H4 (cell line): ENCODE data around the gene NLRC3. TPM values are rescaled to one million over a fixed set of nuclear protein-coding genes. Genes with fewer than 3 reads are reported as not detected.
"Not testable (repeated sequence)": the region's sequence is repeated elsewhere in the genome, so short reads cannot be mapped to it uniquely, and the experiment has no call there.

Experiments used
- DNase-seq: peaks from one replicate; pipeline ENCODE4 v3.0.0-alpha.2; 2015; ENCODE audit warnings: low spot score
- total RNA-seq: library from RNA; depleted of rRNA; stranded (reverse); fragments of >200 nt; shearing (Covaris generic); gene quantifications from 2 replicates; pipeline ENCODE4 v1.2.3, GENCODE V29; 2014; rRNA removed

NLRC3 gene
- total RNA-seq, 1 experiment from 2014 or later: not detected

DNA sequence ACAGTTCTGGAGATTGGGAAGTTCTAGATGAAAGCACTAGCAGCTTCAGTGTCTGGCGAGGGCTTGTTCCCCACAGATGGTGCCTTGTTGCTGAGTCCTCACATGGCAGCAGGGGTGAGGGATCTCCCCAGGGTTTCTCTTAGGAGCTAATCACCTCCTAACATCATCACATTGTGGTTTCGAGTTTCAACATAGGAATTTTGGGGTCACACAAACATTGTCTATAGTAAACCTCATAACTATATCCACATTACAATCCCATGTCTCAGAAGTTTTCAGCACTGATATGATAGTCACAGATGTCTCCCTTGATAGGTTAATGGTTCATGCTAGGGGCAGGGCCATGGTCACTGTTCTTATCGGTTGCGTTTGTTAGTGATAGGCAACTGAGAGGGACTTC, 62.6 kb downstream of the NLRC3 start:
- DNase-seq: no peak

DNA sequence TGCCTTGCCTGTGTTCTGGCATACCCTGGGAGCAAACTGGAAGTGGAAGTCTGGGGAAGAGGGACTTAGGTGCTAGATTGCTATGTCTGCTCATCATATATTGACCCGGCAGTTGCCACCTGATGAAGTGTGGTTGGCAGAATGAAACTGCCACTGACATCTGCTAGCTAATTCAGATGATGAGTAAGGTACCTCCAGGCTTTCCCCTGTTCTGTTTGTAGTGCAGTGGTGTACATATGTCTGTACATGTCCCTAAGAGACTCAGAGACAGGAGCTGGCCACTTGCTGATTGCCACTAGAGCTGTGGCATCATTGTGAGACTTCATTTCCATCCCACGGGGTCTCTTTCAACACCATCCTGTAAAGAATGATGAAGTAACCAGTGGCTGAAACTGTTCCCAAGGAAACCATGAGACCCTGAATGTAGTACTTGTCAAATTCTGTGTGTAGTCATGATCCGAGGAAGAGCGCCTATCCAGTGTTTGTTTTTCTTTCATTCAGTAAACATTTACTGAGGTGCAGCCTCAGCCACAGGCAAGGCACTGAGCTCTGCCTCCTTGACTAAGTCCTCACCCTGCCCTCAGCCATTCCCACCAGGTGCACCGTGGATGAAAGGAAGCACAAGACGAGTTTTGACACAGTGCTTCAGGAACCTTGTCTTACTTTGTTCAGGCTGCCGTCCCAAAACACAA, 63.2 kb downstream of the NLRC3 start:
- DNase-seq: no peak

DNA sequence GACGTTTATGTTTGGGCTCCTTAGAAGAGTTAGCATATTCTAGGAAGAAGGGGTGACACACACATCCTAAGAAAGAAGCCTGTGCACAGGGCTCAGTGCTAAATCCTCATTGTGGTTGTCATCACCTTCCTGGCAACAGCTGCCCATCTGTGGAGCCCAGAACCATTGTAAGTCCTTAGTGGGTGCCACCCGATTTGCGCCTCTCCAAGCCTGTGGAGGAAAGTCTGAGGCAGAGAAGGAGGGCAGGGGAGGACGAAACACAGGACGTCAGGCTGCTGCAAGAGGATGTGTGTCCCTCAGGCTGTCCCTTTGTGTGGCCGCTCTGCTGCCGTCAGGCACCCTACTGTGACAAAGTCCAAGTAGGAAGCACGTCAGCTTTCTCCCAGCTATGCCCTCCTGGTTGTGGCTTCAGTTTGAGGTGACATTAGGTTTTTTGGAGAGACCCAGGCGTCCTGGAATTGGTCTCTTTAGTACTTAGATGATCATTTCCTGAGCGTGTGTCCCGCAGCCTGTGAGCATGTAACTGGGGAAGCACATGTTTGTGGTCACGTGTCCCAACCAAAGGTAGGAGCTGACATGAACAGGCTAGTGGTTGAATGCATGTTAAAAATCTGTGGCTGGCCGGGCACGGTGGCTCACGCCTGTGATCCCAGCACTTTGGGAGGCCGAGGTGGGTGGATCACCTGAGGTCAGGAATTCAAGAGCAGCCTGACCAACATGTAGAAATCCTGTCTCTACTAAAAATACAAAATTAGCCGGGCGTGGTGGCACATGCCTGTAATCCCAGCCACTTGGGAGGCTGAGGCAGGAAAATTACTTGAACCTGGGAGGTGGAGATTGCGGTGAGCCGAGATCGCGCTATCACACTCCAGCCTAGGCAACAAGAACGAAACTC, 65.7 kb downstream of the NLRC3 start:
- no peak for DNase-seq

DNA sequence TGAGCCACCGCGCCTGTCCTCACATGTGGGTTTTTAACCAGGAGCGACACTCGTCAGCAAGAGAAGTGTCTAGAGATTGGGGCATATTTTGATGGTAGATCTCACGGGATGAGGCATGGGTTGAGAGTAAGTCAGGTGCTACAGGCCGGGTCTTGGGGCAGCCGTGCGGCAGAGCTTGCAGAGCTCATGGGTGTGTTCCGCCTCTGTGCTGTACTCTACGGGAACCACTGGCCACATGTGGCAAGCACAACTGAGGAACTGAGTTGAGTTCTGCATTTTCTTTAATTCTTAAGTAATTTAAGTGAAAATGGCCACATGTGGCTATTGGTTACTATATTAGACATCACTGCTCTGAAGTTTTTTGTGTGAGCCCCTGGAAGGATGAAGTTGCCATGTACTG, 66.8 kb downstream of the NLRC3 start:
- no peak for DNase-seq

DNA sequence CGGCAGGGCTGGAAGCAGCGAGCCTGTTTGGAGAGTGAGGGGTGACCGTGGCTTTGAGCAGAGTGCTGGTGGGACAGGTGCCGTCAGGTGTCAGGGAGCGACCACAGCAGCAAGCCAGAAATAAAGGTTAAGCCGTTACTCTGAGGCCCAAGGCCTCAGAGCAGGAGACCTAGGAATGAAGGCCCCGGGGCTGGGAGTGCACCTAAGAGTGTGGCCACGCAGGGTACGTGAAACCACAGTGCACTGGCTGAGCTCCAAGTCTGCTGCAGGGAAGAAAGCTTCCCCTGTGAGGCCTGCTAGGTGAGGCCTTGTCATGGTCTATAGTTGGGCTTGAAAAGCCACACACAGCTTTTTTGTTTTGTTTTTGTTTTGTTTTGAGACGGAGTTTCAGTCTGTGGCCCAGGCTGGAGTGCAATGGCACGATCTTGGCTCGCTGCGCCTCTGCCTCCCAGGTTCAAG, 67.7 kb downstream of the NLRC3 start:
- peak; percentile 71 for DNase-seq

DNA sequence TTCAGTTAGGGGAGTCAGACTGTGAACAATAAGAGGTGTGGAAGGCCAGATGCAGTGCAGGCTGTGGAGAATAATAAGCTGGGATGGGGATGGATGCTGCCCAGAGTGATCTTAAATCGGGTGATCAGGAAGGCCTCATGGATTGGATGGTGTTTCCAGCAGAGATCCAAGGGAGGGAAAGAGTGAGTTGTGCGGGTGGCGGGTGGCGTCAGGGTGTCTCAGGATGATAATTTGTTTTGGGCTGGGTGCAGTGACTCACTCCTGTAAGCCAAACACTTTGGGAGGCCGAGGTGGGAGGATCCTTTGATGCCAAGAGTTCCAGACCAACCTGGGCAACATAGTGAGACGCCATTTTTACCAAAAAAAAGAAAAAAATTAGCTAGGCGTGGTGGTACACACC, 68.5 kb downstream of the NLRC3 start:
- DNase-seq: no peak

DNA sequence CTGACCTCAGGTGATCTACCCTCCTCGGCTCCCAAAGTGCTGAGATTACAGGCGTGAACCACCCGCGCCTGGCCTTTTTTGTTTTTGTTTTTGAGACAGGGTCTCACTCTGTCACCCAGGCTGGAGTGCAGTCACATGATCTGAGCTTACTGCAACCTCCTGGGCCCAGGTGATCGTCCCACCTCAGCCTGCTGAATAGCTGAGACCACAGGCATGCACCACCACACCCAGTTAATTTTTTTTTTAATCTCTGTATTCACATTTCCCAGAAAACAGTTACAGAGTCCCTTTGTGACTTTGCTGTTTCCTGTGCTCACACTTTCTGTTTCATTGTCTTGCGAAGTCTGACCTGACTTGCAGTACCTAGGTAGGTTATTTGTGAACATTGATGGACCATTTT, 73.7 kb downstream of the NLRC3 start:
- DNase-seq: no peak

DNA sequence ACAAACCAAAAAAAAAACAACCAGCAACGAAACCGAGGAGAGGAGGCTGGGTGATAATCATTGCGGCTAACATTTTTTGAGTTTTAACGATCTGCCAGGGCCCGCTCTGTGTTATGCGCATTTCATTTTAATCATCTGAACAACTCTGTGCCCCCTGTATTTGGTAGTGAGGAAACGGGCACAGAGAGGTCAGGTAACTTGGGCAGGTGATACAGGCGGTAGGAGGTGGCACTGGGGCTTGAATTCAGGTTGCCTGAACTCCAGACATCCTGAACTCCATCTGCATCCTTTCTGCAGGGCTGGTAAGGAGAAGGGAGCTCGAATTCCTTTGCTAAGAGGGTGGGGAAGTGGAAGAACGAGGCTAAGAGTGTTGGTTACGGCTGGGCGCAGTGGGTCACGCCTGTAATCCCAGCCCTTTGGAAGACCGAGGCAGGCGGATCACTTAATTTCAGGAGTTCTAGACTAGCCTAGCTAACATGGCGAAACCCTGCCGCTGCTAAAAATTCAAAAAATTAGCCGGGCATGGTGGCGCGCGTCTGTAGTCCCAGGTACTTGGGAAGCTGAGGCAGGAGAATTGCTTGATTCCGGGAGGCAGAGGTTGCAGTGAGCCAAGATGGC, 75.3 kb downstream of the NLRC3 start:
- DNase-seq: no peak

DNA sequence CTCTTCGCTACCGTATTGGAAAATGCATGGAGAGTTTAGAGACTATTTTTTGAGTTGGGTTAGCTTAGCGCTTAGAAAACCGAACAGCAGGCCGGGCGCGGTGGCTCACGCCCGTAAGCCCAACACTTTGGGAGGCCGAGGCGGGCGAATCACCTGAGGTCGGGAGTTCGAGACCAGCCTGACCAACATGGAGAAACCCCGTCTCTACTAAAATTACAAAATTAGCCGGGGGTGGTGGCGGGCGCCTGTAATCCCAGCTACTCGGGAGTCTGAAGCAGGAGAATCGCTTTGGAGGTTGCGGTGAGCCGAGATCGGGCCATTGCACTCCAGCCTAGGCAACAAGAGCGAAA, 75.8 kb downstream of the NLRC3 start:
- DNase-seq: not testable (repeated sequence)

DNA sequence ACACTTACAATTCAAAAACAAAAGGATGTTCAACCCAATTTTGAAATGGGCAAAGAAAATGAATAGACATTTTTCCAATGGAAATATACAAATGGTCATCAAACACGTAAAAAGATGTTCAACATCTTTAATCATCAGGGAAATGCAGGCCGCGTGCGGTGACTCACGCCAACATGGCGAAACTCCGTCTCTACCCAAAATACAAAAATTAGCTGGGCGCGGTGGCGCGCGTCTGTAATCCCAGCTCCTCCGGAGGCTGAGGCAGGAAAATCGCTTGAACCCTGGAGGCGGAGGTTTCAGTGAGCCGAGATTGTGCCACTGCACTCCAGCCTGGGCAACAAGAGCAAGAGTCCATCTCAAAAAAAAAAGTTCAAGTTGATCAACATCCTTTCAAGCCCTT, 78.2 kb downstream of the NLRC3 start:
- DNase-seq: no peak

DNA sequence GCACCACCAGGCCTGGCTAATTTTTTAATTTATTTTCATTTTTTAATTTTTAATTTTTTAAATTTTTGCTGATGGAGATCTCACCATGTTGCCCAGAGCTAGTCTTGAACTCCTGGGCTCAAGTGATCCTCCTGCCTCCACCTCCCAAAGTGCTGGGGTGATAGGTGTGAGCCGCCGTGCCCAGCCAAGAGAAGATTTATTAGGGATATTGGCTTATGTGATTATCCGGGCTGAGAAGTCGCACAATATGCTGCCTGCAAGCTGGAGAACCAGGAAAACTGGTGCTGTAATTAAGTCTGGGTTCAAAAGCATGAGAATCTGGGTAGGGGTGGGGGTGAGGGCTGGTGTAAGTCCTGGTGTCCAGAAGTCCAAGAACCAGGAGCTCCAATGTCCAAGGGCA, 79.4 kb downstream of the NLRC3 start:
- no peak for DNase-seq

DNA sequence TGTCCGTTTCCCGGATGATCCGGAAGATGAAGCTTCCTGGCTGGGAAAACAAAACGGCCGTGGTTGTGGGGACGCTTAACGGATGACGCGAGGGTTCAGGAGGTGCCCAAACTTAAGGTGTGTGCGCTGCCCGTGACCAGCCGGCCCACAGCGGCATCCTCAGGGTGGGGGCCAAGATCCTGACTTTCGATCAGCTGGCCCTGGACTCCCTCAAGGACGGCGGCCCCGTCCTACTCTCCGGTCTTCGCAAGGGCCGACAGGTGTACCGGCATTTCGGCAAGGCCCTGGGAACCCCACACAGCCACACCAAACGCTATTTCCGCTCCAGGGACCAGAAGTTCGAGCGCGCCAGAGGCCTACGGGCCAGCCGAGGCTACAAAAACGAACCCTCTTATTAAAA, 80.8 kb downstream of the NLRC3 start:
- DNase-seq: no peak

DNA sequence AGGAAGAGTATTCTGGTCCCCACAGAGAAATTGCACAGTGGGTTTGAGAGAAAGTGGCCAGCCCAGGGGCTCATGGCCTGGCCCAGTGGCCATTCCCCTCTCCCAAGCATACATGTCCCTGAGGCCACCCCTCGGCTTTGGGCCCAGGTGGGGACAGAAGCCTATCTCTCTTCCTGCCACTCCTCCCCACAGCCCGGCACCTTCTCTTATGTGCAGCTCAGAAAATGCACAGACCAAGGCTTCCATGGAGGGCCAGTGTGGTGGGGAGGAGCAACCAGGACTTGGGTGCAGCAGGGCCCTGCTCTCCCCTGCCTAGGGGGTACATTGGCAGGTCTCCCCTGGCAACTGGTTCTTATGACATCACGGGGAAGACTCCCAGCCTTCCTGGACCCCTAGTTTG, 82.0 kb downstream of the NLRC3 start, which contains the start of gene C16orf90:
Gene C16orf90 (minus strand): TSS at position 314 of the 400 bp plus-strand sequence. CDS start 68 bp downstream, at position 246.
- no peak for DNase-seq

DNA sequence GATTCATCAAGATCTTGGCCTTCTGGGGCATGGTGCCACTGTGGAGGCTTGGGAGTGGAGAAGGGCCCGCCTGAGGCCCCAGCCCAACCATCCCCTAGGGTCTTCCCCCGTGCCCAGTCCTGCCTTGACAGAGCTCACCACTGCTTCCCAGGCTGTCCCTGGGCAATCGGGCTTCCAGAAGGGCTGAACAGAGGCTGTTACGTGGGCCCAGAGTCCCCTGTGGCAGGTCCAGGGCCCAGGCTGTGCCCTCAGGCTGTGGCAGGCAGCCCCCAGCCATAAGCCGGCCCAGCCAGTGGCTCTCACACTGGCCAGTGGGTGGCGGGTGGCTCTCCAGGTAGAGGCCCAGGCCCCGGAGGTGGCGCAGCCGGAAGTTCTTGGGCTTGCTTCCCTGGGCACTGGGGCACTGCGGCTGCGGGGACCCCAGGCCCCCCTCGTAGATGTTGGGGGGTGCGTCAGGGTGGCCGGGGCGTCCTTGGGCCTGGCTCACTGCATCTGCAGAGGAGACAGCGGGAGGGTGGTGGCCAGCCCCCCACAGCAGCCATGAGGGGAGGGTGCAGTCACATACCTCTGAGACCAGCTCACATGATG, 82.7 kb downstream of the NLRC3 start:
- DNase-seq: no peak

DNA sequence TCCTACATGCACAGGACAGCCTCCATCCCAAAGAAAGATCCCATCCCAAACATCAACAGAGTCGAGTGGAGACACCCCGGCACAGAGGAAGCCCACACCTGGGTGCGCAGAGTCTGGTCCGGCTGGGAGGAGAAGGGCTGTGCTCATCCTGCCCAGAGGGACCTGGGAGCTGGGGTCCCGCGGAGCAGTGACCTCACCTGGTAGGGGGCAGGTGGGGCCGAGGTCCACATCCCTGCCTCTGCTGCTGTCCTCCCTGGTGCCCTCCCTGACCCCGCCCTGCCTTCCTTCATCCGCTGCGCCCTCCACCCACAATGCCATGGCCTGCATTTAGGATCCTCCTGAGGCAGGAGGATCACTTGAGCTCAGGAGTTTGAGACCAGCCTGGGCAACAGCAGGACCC, 84.8 kb downstream of the NLRC3 start:
- DNase-seq: no peak

DNA sequence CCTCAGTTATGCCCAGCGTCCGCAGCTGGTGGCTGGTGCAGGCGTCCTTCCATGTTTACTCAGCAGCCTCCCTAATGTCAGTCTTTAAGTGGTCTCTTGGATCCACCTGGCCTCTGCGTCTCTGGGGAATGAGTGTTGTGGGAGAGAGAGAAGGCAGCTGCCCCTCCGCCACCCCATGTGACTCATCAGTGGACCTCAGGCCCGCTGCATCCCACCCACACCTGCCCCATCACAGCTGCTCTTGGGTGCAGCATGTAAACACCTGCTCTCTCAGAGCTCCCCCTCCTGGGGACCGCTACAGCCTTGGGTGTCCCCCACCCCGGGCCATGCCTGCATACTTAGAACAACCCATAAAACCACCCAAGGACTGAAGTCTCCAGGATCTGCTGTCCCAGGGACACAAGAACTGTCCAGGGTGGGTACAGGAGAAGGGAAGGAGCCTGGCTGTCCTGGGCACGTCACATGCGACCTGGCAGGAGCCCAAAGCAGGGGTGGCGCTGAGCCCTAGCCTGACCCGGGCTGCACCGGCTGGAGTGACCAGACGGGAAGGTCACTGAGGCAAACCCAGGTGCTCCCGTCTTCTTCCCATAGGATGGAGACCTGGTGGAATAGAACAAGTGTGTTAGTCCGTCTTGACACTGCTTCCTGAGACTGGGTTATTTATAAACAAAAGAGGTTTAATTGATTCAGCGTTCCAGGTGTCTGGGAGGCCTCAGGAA, 86.1 kb downstream of the NLRC3 start:
- no peak for DNase-seq

Other genes starting within 250 kb of the NLRC3 start
- gene OR2C1, start 221.5 kb downstream of the NLRC3 start, total RNA-seq: not detected in 2 replicates
- gene ZSCAN32, start 176.4 kb downstream of the NLRC3 start, total RNA-seq: 14.6 and 17.6 TPM in 2 replicates
- gene ZNF174, start 176.2 kb downstream of the NLRC3 start, total RNA-seq: 9.7 and 11.2 TPM in 2 replicates
- 0.90 and 1.1 TPM in 2 replicates for gene ZNF597, start 133.9 kb downstream of the NLRC3 start, total RNA-seq
- 2.7 and 8.7 TPM in 2 replicates for gene NAA60, start 133.7 kb downstream of the NLRC3 start, total RNA-seq
- not detected in 2 replicates for gene C16orf90, start 81.9 kb downstream of the NLRC3 start, total RNA-seq
- 13.4 and 18.3 TPM in 2 replicates for gene CLUAP1, start 76.4 kb downstream of the NLRC3 start, total RNA-seq
- 2.0 and 3.3 TPM in 2 replicates for gene SLX4, start 34.2 kb upstream of the NLRC3 start, total RNA-seq
- 2.7 and 6.1 TPM in 2 replicates for gene DNASE1, start 77.3 kb upstream of the NLRC3 start, total RNA-seq
- 56.9 and 63.8 TPM in 2 replicates for gene TRAP1, start 140.1 kb upstream of the NLRC3 start, total RNA-seq